HEK293T (cell line): ENCODE data around the gene PPM1J.

ENCODE experiments used
- CTBP1 ChIP-seq: fragments of 450-650 bp; IDR thresholded peaks from 2 replicates; pipeline ENCODE4 v1.6.1; 2016; ENCODE audit warnings: borderline replicate concordance
- FOXM1 ChIP-seq: fragments of 450-650 bp; IDR thresholded peaks from 2 replicates; pipeline ENCODE4 v1.6.1; 2017; ENCODE audit warnings: mild to moderate bottlenecking, borderline replicate concordance
- LEF1 ChIP-seq: fragments of 450-650 bp; IDR thresholded peaks from 2 replicates; pipeline ENCODE4 v1.6.1; 2017; ENCODE audit warnings: mild to moderate bottlenecking, borderline replicate concordance
- TARDBP ChIP-seq: fragments of 450-650 bp; IDR thresholded peaks from 2 replicates; pipeline ENCODE4 v1.6.1; 2016
- ZNF384 ChIP-seq: fragments of 450-650 bp; IDR thresholded peaks from 2 replicates; pipeline ENCODE4 v1.6.1; 2016

DNA sequence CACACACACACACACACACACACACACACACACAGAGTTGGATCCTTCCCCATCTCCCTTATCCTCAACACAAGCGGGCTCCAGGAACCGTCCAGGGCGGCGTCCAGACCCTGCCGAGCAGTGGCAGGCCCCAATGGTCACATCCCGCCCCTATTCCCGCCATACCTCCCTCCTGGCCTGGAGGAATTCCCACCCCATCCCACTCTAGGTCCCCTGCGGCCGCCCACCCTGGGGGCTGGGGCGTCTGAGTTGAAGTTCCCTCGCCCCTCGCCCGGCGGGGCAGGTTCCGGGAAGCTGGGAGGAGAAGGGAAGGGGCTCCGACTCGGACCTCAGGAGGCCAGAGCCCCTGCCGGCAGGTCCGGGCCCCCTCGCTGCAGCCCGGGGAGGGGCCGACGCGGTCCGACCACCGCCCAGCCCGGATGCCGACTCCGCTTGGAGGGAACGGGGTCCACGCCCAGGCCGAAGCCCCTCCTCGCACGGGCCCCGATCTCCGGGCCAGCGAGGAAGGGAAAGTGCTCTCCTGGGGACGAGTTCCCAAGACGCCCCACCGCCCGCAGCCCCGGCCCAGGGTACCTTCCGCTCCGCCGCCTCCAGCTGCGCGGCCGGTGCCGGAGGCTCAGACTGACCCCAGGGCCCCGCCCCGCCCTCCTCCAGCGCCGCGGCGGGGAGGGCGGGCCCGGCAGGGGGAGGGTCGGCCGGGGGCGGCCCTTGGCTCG lies 8.5 kb downstream of the PPM1J start, which contains the start of gene RHOC:
- TF ChIP-seq FOXM1 (no peak), LEF1 (no peak), ZNF384 (no peak), TARDBP (no peak), CTBP1 (no peak)
